GM18861 (cell line): ENCODE measurements around the gene SCOC.

Experiments used
- ATAC-seq: cut with Tn5 transposase; IDR thresholded peaks from one replicate; pipeline ENCODE4 v1.9.1; 2021; ENCODE audit not compliant: unreplicated experiment

Gene SCOC

GRCh38 chr4:140373328-140374129 lies at the start of gene SCOC:
Gene SCOC (plus strand): TSS chr4:140373646. CDS start chr4:140379171, 5,525 bp downstream.
- ATAC-seq = peak; percentile 89

- ATAC-seq = no peak
These were observed 47.0 kb upstream of the SCOC start for GRCh38 chr4:140326395-140326993.

- ATAC-seq = no peak
These were observed 43.0 kb upstream of the SCOC start for GRCh38 chr4:140330311-140330900.

GRCh38 chr4:140331245-140331644 lies 42.2 kb upstream of the SCOC start:
- ATAC-seq = no peak

- ATAC-seq = no peak
These were observed 41.6 kb upstream of the SCOC start for GRCh38 chr4:140331876-140332275.

GRCh38 chr4:140332734-140333133 lies 40.7 kb upstream of the SCOC start:
- no peak for ATAC-seq

GRCh38 chr4:140333523-140333922 lies 39.9 kb upstream of the SCOC start:
- no peak for ATAC-seq

GRCh38 chr4:140335076-140335475 lies 38.4 kb upstream of the SCOC start:
- ATAC-seq = no peak

GRCh38 chr4:140336730-140337129 lies 36.7 kb upstream of the SCOC start:
- no peak for ATAC-seq

GRCh38 chr4:140342620-140343019 lies 30.8 kb upstream of the SCOC start:
- ATAC-seq = no peak

GRCh38 chr4:140343303-140343702 lies 30.1 kb upstream of the SCOC start:
- ATAC-seq = peak; percentile 97

GRCh38 chr4:140344101-140344500 lies 29.3 kb upstream of the SCOC start:
- no peak for ATAC-seq

- no peak for ATAC-seq
These were observed 28.8 kb upstream of the SCOC start for GRCh38 chr4:140344621-140345020.

GRCh38 chr4:140346136-140346535 lies 27.3 kb upstream of the SCOC start:
- no peak for ATAC-seq

GRCh38 chr4:140349816-140350215 lies 23.6 kb upstream of the SCOC start:
- ATAC-seq = no peak

- no peak for ATAC-seq
These were observed 22.1 kb upstream of the SCOC start for GRCh38 chr4:140351093-140352075.

- no peak for ATAC-seq
These were observed 19.7 kb upstream of the SCOC start for GRCh38 chr4:140353786-140354185.

GRCh38 chr4:140355288-140355687 lies 18.2 kb upstream of the SCOC start:
- no peak for ATAC-seq

GRCh38 chr4:140357868-140358267 lies 15.6 kb upstream of the SCOC start:
- ATAC-seq = no peak

GRCh38 chr4:140358281-140358680 lies 15.2 kb upstream of the SCOC start:
- no peak for ATAC-seq
